HCT116 (cell line): ENCODE data around the gene POFUT2. TPM values are rescaled to one million over a fixed set of nuclear protein-coding genes. Genes with fewer than 3 reads are reported as not detected.

Experiments used
- ATAC-seq: fragments of 200-7000 bp; cut with Tn5 transposase; 2 replicates; pipeline ENCODE4 v1.9.1; 2020; ENCODE audit warnings: mild to moderate bottlenecking, moderate library complexity
- BruUV-seq: library from RNA; stranded (reverse); fragments of 400-500 nt; replicated peaks from 2 replicates; lab custom pipeline; 2021; lab: Mats Ljungman, UMichigan
- CTCF ChIA-PET: fragments of 300-600 bp; sonication (Branson Sonifier 250); formaldehyde crosslinking; loops from one replicate; lab custom pipeline; 2021; ENCODE audit warnings: antibody characterized with exemption; lab: Charles Lee
- POLR2A ChIA-PET: fragments of 300-600, 350-600 bp; sonication (Branson Sonifier 250); formaldehyde crosslinking; loops from one replicate; lab custom pipeline; 2021; ENCODE audit warnings: antibody characterized with exemption; lab: Charles Lee
- RAD21 ChIA-PET, 2 experiments: fragments of 300-600 bp; sonication (Branson Sonifier 250); formaldehyde crosslinking; loops; one replicate each; lab custom pipeline; 2023; ENCODE audit warnings: low total read pairs in 2 of 2; ENCODE audit not compliant: uncharacterized antibody in 2 of 2, unreplicated experiment in 2 of 2, low non-redundant PET in 1 of 2; lab: Charles Lee
- DNase-seq: peaks from one replicate; pipeline ENCODE4 v3.0.0-alpha.2; 2010; ENCODE audit warnings: low read depth, low spot score
- H2AFZ ChIP-seq: fragments of 200-600 bp; shearing (Covaris generic), sonication (generic); 2 replicates; pipeline ENCODE4 v1.6.1; 2017; ENCODE audit warnings: low read depth, mixed run types, mixed read lengths, antibody characterized with exemption, low read length; ENCODE audit not compliant: poor library complexity, severe bottlenecking
- H3K27ac ChIP-seq: 2 replicates; pipeline ENCODE4 v1.5.1; 2012; ENCODE audit warnings: low read depth, low read length
- H3K27me3 ChIP-seq: fragments of 200-600 bp; sonication (generic); 2 replicates; pipeline ENCODE4 v1.6.1; 2016; ENCODE audit warnings: mixed run types, low read length, mixed read lengths; ENCODE audit not compliant: insufficient read depth
- H3K36me3 ChIP-seq, 2 experiments: fragments of 200-500 bp in 1 of 2; fragments of 200-600 bp in 1 of 2; sonication (Bioruptor generic) in 1 of 2; sonication (generic) in 1 of 2; 2 replicates each; pipeline versions ENCODE4 v1.5.1 to v1.6.1; 2014 to 2016; ENCODE audit warnings: low read length in 2 of 2, inconsistent platforms in 1 of 2, mixed read lengths in 1 of 2, mixed run types in 1 of 2; ENCODE audit not compliant: insufficient read depth in 2 of 2, control insufficient read depth in 1 of 2
- H3K4me1 ChIP-seq, 2 experiments: fragments of 200-600 bp in 1 of 2; sonication (generic) in 1 of 2; 2 replicates each; pipeline versions ENCODE4 v1.5.1 to v1.6.1; 2012 to 2017; ENCODE audit warnings: low read length in 2 of 2, inconsistent platforms in 1 of 2, mild to moderate bottlenecking in 1 of 2, mixed read lengths in 1 of 2, mixed run types in 1 of 2, moderate library complexity in 1 of 2; ENCODE audit not compliant: insufficient read depth in 2 of 2, control insufficient read depth in 1 of 2
- H3K4me2 ChIP-seq: fragments of 200-600 bp; sonication (generic); 2 replicates; pipeline ENCODE4 v1.6.1; 2017; ENCODE audit warnings: mixed run types, low read length, mixed read lengths
- H3K4me3 ChIP-seq, 2 experiments: fragments of 200-600 bp in 1 of 2; sonication (generic) in 1 of 2; replicated peaks in 1 of 2; 2 replicates each; pipeline ENCODE4 v1.5.1; 2011 to 2016; ENCODE audit warnings: low read length in 2 of 2, control low read depth in 1 of 2, low read depth in 1 of 2, mild to moderate bottlenecking in 1 of 2, mixed read lengths in 1 of 2, mixed run types in 1 of 2
- H3K79me2 ChIP-seq: fragments of 200-600 bp; sonication (generic); 2 replicates; pipeline ENCODE4 v1.6.1; 2017; ENCODE audit warnings: mild to moderate bottlenecking, mixed run types, low read length, moderate library complexity, mixed read lengths; ENCODE audit not compliant: insufficient read depth
- H3K9ac ChIP-seq: fragments of 200-600 bp; sonication (generic); 2 replicates; pipeline ENCODE4 v1.6.1; 2016; ENCODE audit warnings: low read length, mixed read lengths
- H3K9me2 ChIP-seq: fragments of 200-600 bp; sonication (generic), shearing (Covaris generic); 2 replicates; pipeline ENCODE4 v1.6.1; 2017; ENCODE audit warnings: mixed run types, mild to moderate bottlenecking, moderate library complexity; ENCODE audit not compliant: insufficient read depth
- H3K9me3 ChIP-seq, 2 experiments: fragments of 200-500 bp in 1 of 2; fragments of 200-600 bp in 1 of 2; sonication (Bioruptor generic) in 1 of 2; sonication (generic) in 1 of 2; 2 replicates each; pipeline ENCODE4 v1.6.1; 2014 to 2017; ENCODE audit warnings: low read length in 2 of 2, mixed read lengths in 2 of 2, inconsistent platforms in 1 of 2, low read depth in 1 of 2, mild to moderate bottlenecking in 1 of 2, mixed run types in 1 of 2, moderate library complexity in 1 of 2; ENCODE audit not compliant: control insufficient read depth in 1 of 2, insufficient read depth in 1 of 2
- H4K20me1 ChIP-seq: fragments of 200-600 bp; sonication (generic), shearing (Covaris generic); 2 replicates; pipeline ENCODE4 v1.6.1; 2017; ENCODE audit warnings: mixed run types, mild to moderate bottlenecking, moderate library complexity; ENCODE audit not compliant: insufficient read depth
- ATF3 ChIP-seq: IDR thresholded peaks from 2 replicates; pipeline ENCODE4 v1.6.1; 2012
- CBX3 ChIP-seq: IDR thresholded peaks from 2 replicates; pipeline ENCODE4 v1.6.1; 2012; ENCODE audit warnings: low read depth
- EGR1 ChIP-seq: IDR thresholded peaks from 2 replicates; pipeline ENCODE4 v1.6.1; 2012; ENCODE audit warnings: low read depth
- ELF1 ChIP-seq: IDR thresholded peaks from 2 replicates; pipeline ENCODE4 v1.6.1; 2012; ENCODE audit warnings: low read depth, borderline replicate concordance
- EZH2 ChIP-seq: fragments of 200-600 bp; sonication (generic); IDR thresholded peaks from 2 replicates; pipeline ENCODE4 v1.6.1; 2017; ENCODE audit warnings: antibody characterized with exemption, mixed run types
- FOSL1 ChIP-seq: IDR thresholded peaks from 2 replicates; pipeline ENCODE4 v1.6.1; 2012; ENCODE audit warnings: low read depth
- JUND ChIP-seq: IDR thresholded peaks from 2 replicates; pipeline ENCODE4 v1.6.1; 2012
- POLR2A ChIP-seq: IDR thresholded peaks from 2 replicates; pipeline ENCODE4 v1.7.0; 2011; ENCODE audit warnings: borderline replicate concordance; ENCODE audit not compliant: insufficient read depth, insufficient read length; ENCODE audit errors: extremely low read depth
- POLR2AphosphoS5 ChIP-seq: IDR thresholded peaks from 2 replicates; pipeline ENCODE4 v1.6.1; 2011; ENCODE audit warnings: mild to moderate bottlenecking, low read depth, low read length, moderate library complexity
- RAD21 ChIP-seq: IDR thresholded peaks from 2 replicates; pipeline ENCODE4 v1.6.1; 2012; ENCODE audit warnings: low read depth, mild to moderate bottlenecking
- SIN3A ChIP-seq: IDR thresholded peaks from 2 replicates; pipeline ENCODE4 v1.6.1; 2012; ENCODE audit warnings: low read depth
- SP1 ChIP-seq: IDR thresholded peaks from 2 replicates; pipeline ENCODE4 v1.6.1; 2012; ENCODE audit warnings: low read depth
- SRF ChIP-seq: IDR thresholded peaks from 2 replicates; pipeline ENCODE4 v1.6.1; 2012; ENCODE audit warnings: low read depth
- TCF7L2 ChIP-seq: IDR thresholded peaks from 2 replicates; pipeline ENCODE4 v1.7.0; 2011; ENCODE audit warnings: borderline replicate concordance, inconsistent platforms; ENCODE audit not compliant: insufficient read depth, insufficient read length; ENCODE audit errors: extremely low read depth
- YY1 ChIP-seq: IDR thresholded peaks from 2 replicates; pipeline ENCODE4 v1.6.1; 2011; ENCODE audit warnings: low read length, low read depth, moderate library complexity, mild to moderate bottlenecking; ENCODE audit not compliant: insufficient replicate concordance; ENCODE audit errors: extremely low read depth
- ZBTB33 ChIP-seq: IDR thresholded peaks from 2 replicates; pipeline ENCODE4 v1.6.1; 2011; ENCODE audit warnings: mild to moderate bottlenecking, low read length, moderate library complexity; ENCODE audit not compliant: insufficient replicate concordance; ENCODE audit errors: extremely low read depth
- ZFX ChIP-seq: fragments of 450-650 bp; IDR thresholded peaks from 2 replicates; pipeline ENCODE4 v1.6.1; 2017
- ZNF274 ChIP-seq: fragments of 200-500 bp; sonication (Bioruptor generic); IDR thresholded peaks from 2 replicates; pipeline ENCODE4 v1.6.1; 2014; ENCODE audit warnings: mild to moderate bottlenecking, low read depth, low read length, inconsistent platforms
- intact Hi-C: fragments of 100-400 bp; cut with micrococcal nuclease; formaldehyde crosslinking; loops from 2 replicates; pipeline ENCODE4 v1.10.0; 2022
- total RNA-seq: library from RNA; stranded (reverse); gene quantifications from one replicate; pipeline ENCODE4 v1.2.1, GENCODE V29; 2021; ENCODE audit not compliant: unreplicated experiment
- TF ChIP-seq, protein P1 (sequence below): IDR thresholded peaks from 2 replicates; pipeline ENCODE4 v1.6.1; 2012

Gene POFUT2
- total RNA-seq, 1 experiment from 2014 or later: 20.5 TPM

DNA sequence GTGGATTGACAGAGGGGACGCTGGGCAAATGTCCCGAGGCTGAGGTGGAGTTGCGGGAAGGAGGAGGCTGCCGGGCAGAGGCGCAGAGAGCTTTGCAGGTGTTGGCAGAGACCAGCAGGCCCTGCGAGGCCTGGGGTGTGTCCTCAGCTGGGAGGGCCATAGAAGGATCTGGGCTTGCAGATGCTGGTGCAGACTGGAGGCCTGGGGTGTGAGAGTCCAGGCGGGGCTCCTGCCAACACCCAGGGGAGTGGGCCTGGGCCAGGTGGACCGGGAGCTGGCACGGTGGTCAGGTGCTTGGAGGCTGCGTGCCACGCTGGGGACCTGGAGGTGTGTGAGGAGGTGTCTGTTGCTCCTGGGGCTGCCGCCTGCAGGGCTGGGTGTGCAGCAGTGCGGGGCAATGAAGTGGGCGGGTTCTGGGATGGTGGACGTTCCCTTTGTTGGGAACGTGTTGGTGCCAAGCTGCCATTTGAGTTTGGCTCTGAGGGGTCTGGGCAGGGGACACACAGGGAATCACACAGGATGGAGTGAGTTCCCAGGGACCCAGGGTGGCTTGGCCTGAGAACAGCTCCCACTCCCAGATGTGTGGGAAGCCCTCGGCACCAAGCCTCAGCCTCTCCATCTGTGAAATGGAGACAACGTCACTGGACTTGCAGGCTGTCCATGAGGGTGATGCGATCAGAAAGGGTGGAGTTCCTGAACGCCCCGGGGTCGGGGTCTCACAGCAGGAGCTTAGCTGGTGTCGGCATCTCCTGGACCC is 39.9 kb upstream of the POFUT2 start:
- ChIA-PET POLR2A (interaction anchor here (0.7 kb wide), 1 partner anchor 12 kb away, joined by 3 read pairs; no protein-coding TSS in a partner anchor), RAD21 (no interaction called here), CTCF (no interaction called here)
- Histone ChIP-seq H3K79me2 (no peaks in the 10 kb centered on the region), H3K9me2 (no peaks in the 10 kb centered on the region), H3K4me3 (no peak overlapping the region), H3K4me1 (peaks cover 28 to 46% of the 10 kb centered on the region in 2 experiments), H3K4me2 (no peak overlapping the region), H3K27me3 (no peaks in the 10 kb centered on the region), H2AFZ (no peak overlapping the region), H3K9ac (no peak overlapping the region), H4K20me1 (no peaks in the 10 kb centered on the region), H3K27ac (no peak overlapping the region; the same call in 1 of the 2 replicates), H3K9me3 (no peaks in the 10 kb centered on the region), H3K36me3 (no peaks in the 10 kb centered on the region)
- intact Hi-C loops: no loop called here
- no peak for DNase-seq
- ATAC-seq: no peak
- BruUV-seq: no TSS peak
- no peak for TF ChIP-seq POLR2A
- no peak for TF ChIP-seq ELF1
- TF ChIP-seq TCF7L2: no peak
- TF ChIP-seq, protein P1, sequence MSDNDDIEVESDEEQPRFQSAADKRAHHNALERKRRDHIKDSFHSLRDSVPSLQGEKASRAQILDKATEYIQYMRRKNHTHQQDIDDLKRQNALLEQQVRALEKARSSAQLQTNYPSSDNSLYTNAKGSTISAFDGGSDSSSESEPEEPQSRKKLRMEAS: no peak
- no peak for TF ChIP-seq EZH2
- TF ChIP-seq JUND: no peak
- no peak for TF ChIP-seq ZBTB33
- no peak for TF ChIP-seq CBX3
- TF ChIP-seq RAD21: no peak
- TF ChIP-seq ZNF274: no peak
- TF ChIP-seq FOSL1: no peak
- no peak for TF ChIP-seq POLR2AphosphoS5
- no peak for TF ChIP-seq EGR1
- no peak for TF ChIP-seq SP1
- no peak for TF ChIP-seq SRF
- no peak for TF ChIP-seq SIN3A
- TF ChIP-seq ZFX: no peak
- TF ChIP-seq ATF3: no peak
- no peak for TF ChIP-seq YY1
